ENCODE results near the gene TTBK2. TPM values are rescaled to one million over a fixed set of nuclear protein-coding genes. Genes with fewer than 3 reads are reported as not detected.

Gene TTBK2
- total RNA-seq, 1 experiment from 2014 or later: 18.6 TPM

DNA sequence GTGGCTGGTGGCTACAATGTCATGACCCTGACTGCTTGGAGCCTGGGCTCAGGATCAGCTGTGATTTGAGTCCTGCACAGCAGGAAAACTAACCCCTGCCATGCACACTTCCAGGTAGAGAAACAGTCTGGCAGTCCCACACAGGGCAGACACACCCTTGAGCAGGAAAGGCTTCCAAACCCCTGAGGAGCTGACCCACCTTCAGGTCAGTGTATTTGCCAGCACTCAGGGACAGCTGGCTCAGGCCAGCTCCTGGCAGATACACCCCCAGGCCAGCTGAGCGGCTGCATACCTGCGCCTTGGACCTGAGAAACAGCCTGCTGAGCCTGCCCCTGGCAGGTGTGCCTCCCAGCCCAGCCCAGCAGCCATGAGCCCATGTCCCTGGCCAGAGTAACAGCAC lies 161.5 kb downstream of the TTBK2 start:
- Mint-ChIP-seq H3K4me1 (peaks cover 6% of the 10 kb centered on the region), H3K9me3 (peaks cover 25% of the 10 kb centered on the region), H3K27ac (no peak overlapping the region), H3K27me3 (ENCODE audit: low read depth) (no peaks in the 10 kb centered on the region; the same call in 1 of the 2 replicates), H3K4me3 (no peak overlapping the region), H3K36me3 (peaks cover 23% of the 10 kb centered on the region)
- ChIA-PET CTCF (interaction anchor here (1.4 kb wide), 1 partner anchor 42 kb away, joined by 4 read pairs; no protein-coding TSS in a partner anchor), POLR2A (no interaction called here)
- no peak for DNase-seq (ENCODE audit: low spot score)
- TF ChIP-seq, protein P1, sequence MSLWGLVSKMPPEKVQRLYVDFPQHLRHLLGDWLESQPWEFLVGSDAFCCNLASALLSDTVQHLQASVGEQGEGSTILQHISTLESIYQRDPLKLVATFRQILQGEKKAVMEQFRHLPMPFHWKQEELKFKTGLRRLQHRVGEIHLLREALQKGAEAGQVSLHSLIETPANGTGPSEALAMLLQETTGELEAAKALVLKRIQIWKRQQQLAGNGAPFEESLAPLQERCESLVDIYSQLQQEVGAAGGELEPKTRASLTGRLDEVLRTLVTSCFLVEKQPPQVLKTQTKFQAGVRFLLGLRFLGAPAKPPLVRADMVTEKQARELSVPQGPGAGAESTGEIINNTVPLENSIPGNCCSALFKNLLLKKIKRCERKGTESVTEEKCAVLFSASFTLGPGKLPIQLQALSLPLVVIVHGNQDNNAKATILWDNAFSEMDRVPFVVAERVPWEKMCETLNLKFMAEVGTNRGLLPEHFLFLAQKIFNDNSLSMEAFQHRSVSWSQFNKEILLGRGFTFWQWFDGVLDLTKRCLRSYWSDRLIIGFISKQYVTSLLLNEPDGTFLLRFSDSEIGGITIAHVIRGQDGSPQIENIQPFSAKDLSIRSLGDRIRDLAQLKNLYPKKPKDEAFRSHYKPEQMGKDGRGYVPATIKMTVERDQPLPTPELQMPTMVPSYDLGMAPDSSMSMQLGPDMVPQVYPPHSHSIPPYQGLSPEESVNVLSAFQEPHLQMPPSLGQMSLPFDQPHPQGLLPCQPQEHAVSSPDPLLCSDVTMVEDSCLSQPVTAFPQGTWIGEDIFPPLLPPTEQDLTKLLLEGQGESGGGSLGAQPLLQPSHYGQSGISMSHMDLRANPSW (CRISPR knock-in tag; conservative IDR thresholded peaks at IDR 0.05; ENCODE audit: low read depth): no peak
- no peak for TF ChIP-seq IRF2 (CRISPR knock-in tag; IDR thresholded peaks at IDR 0.05; ENCODE audit: borderline replicate concordance, low read depth)
- TF ChIP-seq EMX1 (CRISPR knock-in tag; IDR thresholded peaks at IDR 0.05): no peak
- TF ChIP-seq ETV6 (CRISPR knock-in tag; IDR thresholded peaks at IDR 0.05): no peak
- TF ChIP-seq OVOL2 (CRISPR knock-in tag; IDR thresholded peaks at IDR 0.05; ENCODE audit: borderline replicate concordance): no peak
- TF ChIP-seq ZNF138 (CRISPR knock-in tag; conservative IDR thresholded peaks at IDR 0.05): no peak
- TF ChIP-seq, protein P2, sequence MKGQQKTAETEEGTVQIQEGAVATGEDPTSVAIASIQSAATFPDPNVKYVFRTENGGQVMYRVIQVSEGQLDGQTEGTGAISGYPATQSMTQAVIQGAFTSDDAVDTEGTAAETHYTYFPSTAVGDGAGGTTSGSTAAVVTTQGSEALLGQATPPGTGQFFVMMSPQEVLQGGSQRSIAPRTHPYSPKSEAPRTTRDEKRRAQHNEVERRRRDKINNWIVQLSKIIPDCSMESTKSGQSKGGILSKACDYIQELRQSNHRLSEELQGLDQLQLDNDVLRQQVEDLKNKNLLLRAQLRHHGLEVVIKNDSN (CRISPR knock-in tag; IDR thresholded peaks at IDR 0.05): no peak
- ATAC-seq: peak; percentile 47

DNA sequence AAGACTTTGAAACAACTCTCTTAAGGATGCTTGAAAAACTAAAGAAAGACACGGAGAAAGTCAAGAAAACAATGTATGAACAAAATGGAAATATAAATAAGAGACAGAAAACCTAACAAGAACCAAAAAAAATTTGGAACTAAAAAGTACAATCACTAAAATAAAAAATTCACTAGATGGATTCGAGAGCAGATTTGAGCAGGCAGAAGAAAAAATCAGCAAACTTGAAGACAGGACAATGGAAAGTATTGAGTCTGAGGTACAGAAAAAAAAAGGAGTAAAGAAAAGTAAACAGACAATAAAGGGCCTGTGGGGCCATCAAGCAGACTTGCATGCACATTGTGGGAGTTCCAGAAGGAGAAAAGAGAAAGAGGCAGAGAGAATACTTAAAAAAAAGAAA lies 170.3 kb downstream of the TTBK2 start:
- H3K4me3 Mint-ChIP-seq: no peak overlapping the region
- H3K4me1 Mint-ChIP-seq: peaks cover 4% of the 10 kb centered on the region; the same call in 1 of the 2 replicates
- H3K27ac Mint-ChIP-seq: no peak overlapping the region
- no peaks in the 10 kb centered on the region for H3K9me3 Mint-ChIP-seq
- no peaks in the 10 kb centered on the region for H3K27me3 Mint-ChIP-seq (ENCODE audit: low read depth)
- TF ChIP-seq, protein P3, sequence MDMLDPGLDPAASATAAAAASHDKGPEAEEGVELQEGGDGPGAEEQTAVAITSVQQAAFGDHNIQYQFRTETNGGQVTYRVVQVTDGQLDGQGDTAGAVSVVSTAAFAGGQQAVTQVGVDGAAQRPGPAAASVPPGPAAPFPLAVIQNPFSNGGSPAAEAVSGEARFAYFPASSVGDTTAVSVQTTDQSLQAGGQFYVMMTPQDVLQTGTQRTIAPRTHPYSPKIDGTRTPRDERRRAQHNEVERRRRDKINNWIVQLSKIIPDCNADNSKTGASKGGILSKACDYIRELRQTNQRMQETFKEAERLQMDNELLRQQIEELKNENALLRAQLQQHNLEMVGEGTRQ (CRISPR knock-in tag; IDR thresholded peaks at IDR 0.05): no peak
- TF ChIP-seq, protein P4, sequence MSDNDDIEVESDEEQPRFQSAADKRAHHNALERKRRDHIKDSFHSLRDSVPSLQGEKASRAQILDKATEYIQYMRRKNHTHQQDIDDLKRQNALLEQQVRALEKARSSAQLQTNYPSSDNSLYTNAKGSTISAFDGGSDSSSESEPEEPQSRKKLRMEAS (CRISPR knock-in tag; IDR thresholded peaks at IDR 0.05): no peak
- TF ChIP-seq KAT7 (CRISPR knock-in tag; IDR thresholded peaks at IDR 0.05; ENCODE audit: borderline replicate concordance): no peak
- TF ChIP-seq, protein P5, sequence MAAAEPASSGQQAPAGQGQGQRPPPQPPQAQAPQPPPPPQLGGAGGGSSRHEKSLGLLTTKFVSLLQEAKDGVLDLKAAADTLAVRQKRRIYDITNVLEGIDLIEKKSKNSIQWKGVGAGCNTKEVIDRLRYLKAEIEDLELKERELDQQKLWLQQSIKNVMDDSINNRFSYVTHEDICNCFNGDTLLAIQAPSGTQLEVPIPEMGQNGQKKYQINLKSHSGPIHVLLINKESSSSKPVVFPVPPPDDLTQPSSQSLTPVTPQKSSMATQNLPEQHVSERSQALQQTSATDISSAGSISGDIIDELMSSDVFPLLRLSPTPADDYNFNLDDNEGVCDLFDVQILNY (CRISPR knock-in tag; IDR thresholded peaks at IDR 0.05): no peak
- TF ChIP-seq RORB (CRISPR knock-in tag; IDR thresholded peaks at IDR 0.05): no peak
- TF ChIP-seq, protein P6, sequence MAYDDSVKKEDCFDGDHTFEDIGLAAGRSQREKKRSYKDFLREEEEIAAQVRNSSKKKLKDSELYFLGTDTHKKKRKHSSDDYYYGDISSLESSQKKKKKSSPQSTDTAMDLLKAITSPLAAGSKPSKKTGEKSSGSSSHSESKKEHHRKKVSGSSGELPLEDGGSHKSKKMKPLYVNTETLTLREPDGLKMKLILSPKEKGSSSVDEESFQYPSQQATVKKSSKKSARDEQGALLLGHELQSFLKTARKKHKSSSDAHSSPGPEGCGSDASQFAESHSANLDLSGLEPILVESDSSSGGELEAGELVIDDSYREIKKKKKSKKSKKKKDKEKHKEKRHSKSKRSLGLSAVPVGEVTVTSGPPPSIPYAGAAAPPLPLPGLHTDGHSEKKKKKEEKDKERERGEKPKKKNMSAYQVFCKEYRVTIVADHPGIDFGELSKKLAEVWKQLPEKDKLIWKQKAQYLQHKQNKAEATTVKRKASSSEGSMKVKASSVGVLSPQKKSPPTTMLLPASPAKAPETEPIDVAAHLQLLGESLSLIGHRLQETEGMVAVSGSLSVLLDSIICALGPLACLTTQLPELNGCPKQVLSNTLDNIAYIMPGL (CRISPR knock-in tag; IDR thresholded peaks at IDR 0.05): no peak
- no peak for TF ChIP-seq ZBTB21 (CRISPR knock-in tag; IDR thresholded peaks at IDR 0.05; ENCODE audit: borderline replicate concordance)
- TF ChIP-seq ESRRA (CRISPR knock-in tag; IDR thresholded peaks at IDR 0.05; ENCODE audit: borderline replicate concordance): no peak
- no peak for TF ChIP-seq FOXJ3 (CRISPR knock-in tag; IDR thresholded peaks at IDR 0.05; ENCODE audit: borderline replicate concordance)
- TF ChIP-seq IRF2 (CRISPR knock-in tag; IDR thresholded peaks at IDR 0.05; ENCODE audit: borderline replicate concordance, low read depth): no peak
- ChIA-PET POLR2A (no interaction called here), CTCF (interaction anchor here (1.0 kb wide), 1 partner anchor 51 kb away, joined by 3 read pairs; no protein-coding TSS in a partner anchor)
- peaks cover 11% of the 10 kb centered on the region for H3K36me3 Mint-ChIP-seq
- ATAC-seq (no peak), DNase-seq (ENCODE audit: low spot score) (no peak)

All from WTC11 (cell line).